Activated CD8-positive, alpha-beta T cell treated with anti-CD3 and anti-CD28 coated beads for 36 hours (primary cell): ENCODE measurements around the gene MICU1. TPM values are rescaled to one million over a fixed set of nuclear protein-coding genes. Genes with fewer than 3 reads are reported as not detected.

Experiments used
- ATAC-seq: fragments of 200-7000 bp; cut with Tn5 transposase; one replicate; pipeline ENCODE4 v1.10.0; 2021; ENCODE audit warnings: mild to moderate bottlenecking, moderate library complexity
- CTCF ChIA-PET: fragments of 350-600 bp; sonication (Branson Sonifier 250); formaldehyde crosslinking; loops from one replicate; lab custom pipeline; 2021; ENCODE audit warnings: antibody characterized with exemption; lab: Charles Lee
- POLR2A ChIA-PET: fragments of 350-600 bp; sonication (Branson Sonifier 250); formaldehyde crosslinking; loops from one replicate; lab custom pipeline; 2021; ENCODE audit warnings: antibody characterized with exemption; lab: Charles Lee
- DNase-seq: peaks from one replicate; pipeline ENCODE4 v3.0.0-alpha.2; 2020
- H3K27ac Mint-ChIP-seq: one replicate; pipeline ENCODE4 v1.8.0; 2021; ENCODE audit warnings: mild to moderate bottlenecking, mixed read lengths
- H3K27me3 Mint-ChIP-seq: one replicate; pipeline ENCODE4 v1.8.0; 2021; ENCODE audit warnings: mixed read lengths
- H3K36me3 Mint-ChIP-seq: one replicate; pipeline ENCODE4 v1.8.0; 2021; ENCODE audit warnings: low read depth, mixed read lengths
- H3K4me1 Mint-ChIP-seq: one replicate; pipeline ENCODE4 v1.8.0; 2021; ENCODE audit warnings: low read depth, mixed read lengths
- H3K4me3 Mint-ChIP-seq: one replicate; pipeline ENCODE4 v1.8.0; 2021; ENCODE audit warnings: mild to moderate bottlenecking, moderate library complexity, mixed read lengths
- H3K9me3 Mint-ChIP-seq: one replicate; pipeline ENCODE4 v1.8.0; 2021; ENCODE audit warnings: mixed read lengths
- intact Hi-C: fragments of 100-400 bp; cut with micrococcal nuclease; formaldehyde crosslinking; loops from one replicate; pipeline ENCODE4 v1.10.0; 2022
- total RNA-seq, 2 experiments: library from RNA; stranded (reverse); gene quantifications; one replicate each; pipeline ENCODE4 v1.2.3, GENCODE V29; 2021
- TF ChIP-seq, protein P1 (sequence below): fragments of 200-600 bp; IDR thresholded peaks from one replicate; pipeline ENCODE4 v1.8.0; 2022; ENCODE audit warnings: antibody characterized with exemption, mild to moderate bottlenecking

Gene MICU1
- total RNA-seq, 2 experiments from 2014 or later = 29.9 to 31.0 TPM

- no peak overlapping the region for H3K27ac Mint-ChIP-seq
- peaks cover 33% of the 10 kb centered on the region for H3K36me3 Mint-ChIP-seq
- ChIA-PET CTCF (interaction anchor here (1.1 kb wide), 1 partner anchor 33 kb away, joined by 3 read pairs; no protein-coding TSS in a partner anchor), POLR2A (no interaction called here)
- intact Hi-C loops = no loop called here
- peaks cover 2% of the 10 kb centered on the region for H3K9me3 Mint-ChIP-seq
- no peak overlapping the region for H3K4me3 Mint-ChIP-seq
- TF ChIP-seq, protein P1, sequence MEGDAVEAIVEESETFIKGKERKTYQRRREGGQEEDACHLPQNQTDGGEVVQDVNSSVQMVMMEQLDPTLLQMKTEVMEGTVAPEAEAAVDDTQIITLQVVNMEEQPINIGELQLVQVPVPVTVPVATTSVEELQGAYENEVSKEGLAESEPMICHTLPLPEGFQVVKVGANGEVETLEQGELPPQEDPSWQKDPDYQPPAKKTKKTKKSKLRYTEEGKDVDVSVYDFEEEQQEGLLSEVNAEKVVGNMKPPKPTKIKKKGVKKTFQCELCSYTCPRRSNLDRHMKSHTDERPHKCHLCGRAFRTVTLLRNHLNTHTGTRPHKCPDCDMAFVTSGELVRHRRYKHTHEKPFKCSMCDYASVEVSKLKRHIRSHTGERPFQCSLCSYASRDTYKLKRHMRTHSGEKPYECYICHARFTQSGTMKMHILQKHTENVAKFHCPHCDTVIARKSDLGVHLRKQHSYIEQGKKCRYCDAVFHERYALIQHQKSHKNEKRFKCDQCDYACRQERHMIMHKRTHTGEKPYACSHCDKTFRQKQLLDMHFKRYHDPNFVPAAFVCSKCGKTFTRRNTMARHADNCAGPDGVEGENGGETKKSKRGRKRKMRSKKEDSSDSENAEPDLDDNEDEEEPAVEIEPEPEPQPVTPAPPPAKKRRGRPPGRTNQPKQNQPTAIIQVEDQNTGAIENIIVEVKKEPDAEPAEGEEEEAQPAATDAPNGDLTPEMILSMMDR = no peak
- no peak for DNase-seq
- H3K4me1 Mint-ChIP-seq = no peaks in the 10 kb centered on the region
- H3K27me3 Mint-ChIP-seq = no peaks in the 10 kb centered on the region
- ATAC-seq = no peak
Measured at GRCh38 chr10:72418679-72419078, 207.2 kb downstream of the MICU1 start.

DNA sequence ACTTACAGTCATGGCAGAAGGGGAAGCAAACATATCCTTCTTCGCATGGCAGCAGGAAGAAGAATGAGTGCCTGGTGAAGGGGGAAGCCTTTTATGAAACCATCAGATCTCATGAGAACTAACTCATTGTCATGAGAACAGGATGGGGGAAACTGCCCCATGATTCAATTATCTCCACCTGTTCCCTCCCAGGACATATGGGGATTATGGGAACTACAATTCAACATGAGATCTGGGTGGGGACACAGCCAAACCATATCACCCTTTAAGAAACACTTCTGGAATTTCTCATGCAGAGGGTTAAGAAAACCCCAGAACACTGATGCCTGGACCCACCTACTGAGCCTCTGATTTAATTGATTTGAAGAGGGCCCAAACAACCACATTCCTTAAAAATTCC is 207.9 kb downstream of the MICU1 start:
- Mint-ChIP-seq H3K27ac (no peak overlapping the region), H3K27me3 (no peaks in the 10 kb centered on the region), H3K4me1 (no peaks in the 10 kb centered on the region), H3K9me3 (peaks cover 2% of the 10 kb centered on the region), H3K4me3 (no peak overlapping the region), H3K36me3 (peaks cover 28% of the 10 kb centered on the region)
- ChIA-PET POLR2A (no interaction called here), CTCF (no interaction called here)
- DNase-seq = no peak
- ATAC-seq = no peak
- TF ChIP-seq, protein P1 = no peak
- intact Hi-C loops = no loop called here

GRCh38 chr10:72416661-72417060 is 209.2 kb downstream of the MICU1 start:
- H3K4me3 Mint-ChIP-seq = no peak overlapping the region
- no peak overlapping the region for H3K27ac Mint-ChIP-seq
- no peaks in the 10 kb centered on the region for H3K27me3 Mint-ChIP-seq
- POLR2A ChIA-PET = no interaction called here
- CTCF ChIA-PET = no interaction called here
- no peak for ATAC-seq
- TF ChIP-seq, protein P1 = no peak
- intact Hi-C loops = no loop called here
- DNase-seq = no peak
- H3K36me3 Mint-ChIP-seq = peaks cover 16% of the 10 kb centered on the region
- no peaks in the 10 kb centered on the region for H3K4me1 Mint-ChIP-seq
- H3K9me3 Mint-ChIP-seq = no peaks in the 10 kb centered on the region

DNA sequence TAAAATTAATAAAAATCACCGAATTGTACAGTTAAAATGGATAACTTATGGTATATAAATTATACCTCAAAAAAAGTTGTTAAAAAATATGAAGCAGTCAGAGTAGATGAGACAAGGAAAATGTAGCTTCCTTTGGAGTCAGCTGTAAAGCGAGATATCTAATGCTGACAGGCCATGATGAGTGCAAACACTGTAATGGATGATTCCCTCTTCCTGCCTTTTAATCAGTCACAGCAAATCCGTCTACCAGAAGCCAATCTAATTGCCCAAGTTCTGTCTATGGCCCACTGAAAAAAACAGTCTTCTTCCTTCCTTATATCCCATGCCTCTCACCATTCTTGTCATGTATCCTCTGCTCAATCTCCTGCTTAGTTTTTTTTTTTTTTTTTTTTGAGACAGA is 211.2 kb downstream of the MICU1 start:
- Mint-ChIP-seq H3K4me3 (no peak overlapping the region), H3K27ac (no peak overlapping the region), H3K27me3 (no peaks in the 10 kb centered on the region), H3K4me1 (no peaks in the 10 kb centered on the region), H3K36me3 (peaks cover 9% of the 10 kb centered on the region), H3K9me3 (no peaks in the 10 kb centered on the region)
- no peak for DNase-seq
- ChIA-PET POLR2A (no interaction called here), CTCF (no interaction called here)
- intact Hi-C loops = no loop called here
- TF ChIP-seq, protein P1 = no peak
- ATAC-seq = no peak

DNA sequence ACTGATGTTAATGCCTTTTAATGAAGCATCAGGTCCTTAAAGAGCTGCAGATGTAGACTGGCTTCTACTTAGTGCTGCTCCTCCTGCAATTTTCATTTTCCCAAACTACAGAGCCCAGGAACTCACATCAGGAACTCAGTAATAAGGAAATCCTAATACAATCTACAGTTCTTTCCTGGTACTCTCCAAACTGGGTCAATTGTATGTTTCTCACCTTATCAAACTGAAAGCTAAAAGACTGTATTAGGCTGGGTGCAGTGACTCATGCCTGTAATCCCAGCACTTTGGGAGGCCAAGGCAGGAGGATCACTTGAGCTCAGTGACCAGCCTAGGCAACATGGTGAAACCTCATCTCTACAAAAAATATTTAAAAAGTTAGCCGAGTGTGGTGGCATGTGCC is 216.7 kb downstream of the MICU1 start:
- Mint-ChIP-seq H3K4me1 (no peaks in the 10 kb centered on the region), H3K36me3 (peaks cover 6% of the 10 kb centered on the region), H3K27ac (no peak overlapping the region), H3K27me3 (no peaks in the 10 kb centered on the region), H3K9me3 (no peaks in the 10 kb centered on the region), H3K4me3 (no peak overlapping the region)
- ChIA-PET POLR2A (no interaction called here), CTCF (no interaction called here)
- ATAC-seq (no peak), DNase-seq (no peak)
- intact Hi-C loops = no loop called here
- TF ChIP-seq, protein P1 = no peak
